SK-N-SH (cell line): Measurements from ENCODE around the gene UBASH3B. TPM values are rescaled to one million over a fixed set of nuclear protein-coding genes. Genes with fewer than 3 reads are reported as not detected.

Experiments used
- CTCF ChIA-PET: fragments of 300-600, 350-600 bp; formaldehyde crosslinking; extraction: SDS; loops from one replicate; lab custom pipeline; 2021; lab: Yijun Ruan, JAX
- POLR2A ChIA-PET: fragments of 350-600 bp; sonication (Branson Sonifier 250); formaldehyde crosslinking; extraction: SDS; loops from one replicate; lab custom pipeline; 2020; ENCODE audit warnings: antibody characterized with exemption, inconsistent platforms; lab: Yijun Ruan, JAX
- DNase-seq: peaks from one replicate; pipeline ENCODE4 v3.0.0; 2012
- H2AFZ ChIP-seq: fragments of 200-600 bp; sonication (generic); 2 replicates; pipeline ENCODE4 v1.8.1; 2016; ENCODE audit warnings: antibody characterized with exemption, mild to moderate bottlenecking, low read depth
- H3F3A ChIP-seq: fragments of 200-600 bp; sonication (generic); replicated peaks from 2 replicates; pipeline ENCODE3; 2016; ENCODE audit warnings: antibody characterized with exemption, mild to moderate bottlenecking; ENCODE audit not compliant: insufficient read depth
- H3K27ac ChIP-seq, 2 experiments: fragments of 200-500 bp in 1 of 2; fragments of 200-600 bp in 1 of 2; sonication (Bioruptor generic) in 1 of 2; sonication (generic), shearing (Covaris generic) in 1 of 2; 2 replicates each; pipeline versions ENCODE4 v1.5.1 to v1.6.1; 2014 to 2016; ENCODE audit warnings: low read depth in 2 of 2, inconsistent platforms in 1 of 2, low read length in 1 of 2, mild to moderate bottlenecking in 1 of 2, mixed read lengths in 1 of 2
- H3K27me3 ChIP-seq: fragments of 200-600 bp; sonication (generic), shearing (Covaris generic); 2 replicates; pipeline ENCODE4 v1.6.1; 2016; ENCODE audit warnings: mixed run types; ENCODE audit not compliant: insufficient read depth
- H3K36me3 ChIP-seq, 2 experiments: fragments of 200-500 bp in 1 of 2; fragments of 200-600 bp in 1 of 2; sonication (Bioruptor generic) in 1 of 2; sonication (generic) in 1 of 2; replicated peaks in 1 of 2; 2 replicates each; pipeline versions ENCODE3 to v1.5.1; 2014 to 2016; ENCODE audit warnings: low read length in 1 of 2, mild to moderate bottlenecking in 1 of 2; ENCODE audit not compliant: insufficient read depth in 2 of 2, control insufficient read depth in 1 of 2
- H3K4me1 ChIP-seq, 2 experiments: fragments of 200-500 bp in 1 of 2; fragments of 200-600 bp in 1 of 2; sonication (Bioruptor generic) in 1 of 2; sonication (generic), shearing (Covaris generic) in 1 of 2; 2 replicates each; pipeline versions ENCODE4 v1.5.1 to v1.6.1; 2014 to 2016; ENCODE audit warnings: low read depth in 1 of 2, low read length in 1 of 2, mixed run types in 1 of 2; ENCODE audit not compliant: insufficient read depth in 2 of 2, control insufficient read depth in 1 of 2
- H3K4me2 ChIP-seq: fragments of 200-600 bp; sonication (generic), shearing (Covaris generic); 2 replicates; pipeline ENCODE4 v1.6.1; 2017; ENCODE audit warnings: mixed run types
- H3K4me3 ChIP-seq, 2 experiments: fragments of 200-500 bp in 1 of 2; fragments of 200-600 bp in 1 of 2; sonication (Bioruptor generic) in 1 of 2; sonication (generic), shearing (Covaris generic) in 1 of 2; 2 replicates each; pipeline versions ENCODE4 v1.5.1 to v1.8.1; 2014 to 2016; ENCODE audit warnings: low read depth in 2 of 2, inconsistent platforms in 1 of 2, low read length in 1 of 2, mild to moderate bottlenecking in 1 of 2, mixed read lengths in 1 of 2, moderate library complexity in 1 of 2
- H3K79me2 ChIP-seq: fragments of 200-600 bp; sonication (generic); 2 replicates; pipeline ENCODE4 v1.8.1; 2017; ENCODE audit warnings: mild to moderate bottlenecking; ENCODE audit not compliant: insufficient read depth
- H3K9ac ChIP-seq: fragments of 200-600 bp; sonication (generic); 2 replicates; pipeline ENCODE4 v1.6.1; 2017; ENCODE audit warnings: mixed run types
- H3K9me2 ChIP-seq: fragments of 200-600 bp; sonication (generic); 2 replicates; pipeline ENCODE4 v1.6.1; 2017; ENCODE audit warnings: mixed run types
- H3K9me3 ChIP-seq: fragments of 200-600 bp; sonication (generic); 2 replicates; pipeline ENCODE4 v1.6.1; 2017; ENCODE audit warnings: mixed run types, mild to moderate bottlenecking, moderate library complexity
- H4K20me1 ChIP-seq: fragments of 200-600 bp; sonication (generic); 2 replicates; pipeline ENCODE4 v1.6.1; 2017; ENCODE audit warnings: mild to moderate bottlenecking, mixed run types; ENCODE audit not compliant: insufficient read depth
- EZH2phosphoT487 ChIP-seq: fragments of 200-600 bp; sonication (generic); IDR thresholded peaks from 2 replicates; pipeline ENCODE4 v1.6.1; 2017; ENCODE audit warnings: low read depth, mixed run types, mild to moderate bottlenecking, antibody characterized with exemption, moderate library complexity, borderline replicate concordance
- FOSL2 ChIP-seq: IDR thresholded peaks from 2 replicates; pipeline ENCODE4 v1.4.0; 2012; ENCODE audit warnings: low read depth, mild to moderate bottlenecking, moderate library complexity, borderline replicate concordance
- GABPA ChIP-seq: IDR thresholded peaks from 2 replicates; pipeline ENCODE4 v1.4.0; 2012; ENCODE audit warnings: low read depth, mild to moderate bottlenecking
- GATA2 ChIP-seq: sonication (generic); formaldehyde crosslinking; IDR thresholded peaks from 2 replicates; pipeline ENCODE4 v1.5.0; 2020; ENCODE audit warnings: mild to moderate bottlenecking, missing genetic modification reagents
- JUND ChIP-seq: IDR thresholded peaks from 2 replicates; pipeline ENCODE4 v1.4.0; 2012
- WGBS: methylation state at CpG from one replicate; pipeline ENCODE4 v1.1.6; 2017; ENCODE audit warnings: low lambda C conversion rate; 5-methylcytosine and 5-hydroxymethylcytosine counted together
- polyA plus RNA-seq, 3 experiments: library from polyadenylated mRNA; depleted of rRNA; stranded (reverse); fragments of >200 nt; gene quantifications; 2 replicates each; pipeline ENCODE4 v1.2.3, GENCODE V29; 2012
- TF ChIP-seq, protein P1 (sequence below): IDR thresholded peaks from 2 replicates; pipeline ENCODE4 v1.6.1; 2012; ENCODE audit warnings: mild to moderate bottlenecking, low read depth, low read length, moderate library complexity
- TF ChIP-seq, protein P2 (sequence below): IDR thresholded peaks from 2 replicates; pipeline ENCODE4 v1.4.0; 2012; ENCODE audit warnings: low read depth, borderline replicate concordance

The UBASH3B gene
- polyA plus RNA-seq, 1 of the 3 experiments (the other 2 are of a cell fraction), result 10.4 TPM

DNA sequence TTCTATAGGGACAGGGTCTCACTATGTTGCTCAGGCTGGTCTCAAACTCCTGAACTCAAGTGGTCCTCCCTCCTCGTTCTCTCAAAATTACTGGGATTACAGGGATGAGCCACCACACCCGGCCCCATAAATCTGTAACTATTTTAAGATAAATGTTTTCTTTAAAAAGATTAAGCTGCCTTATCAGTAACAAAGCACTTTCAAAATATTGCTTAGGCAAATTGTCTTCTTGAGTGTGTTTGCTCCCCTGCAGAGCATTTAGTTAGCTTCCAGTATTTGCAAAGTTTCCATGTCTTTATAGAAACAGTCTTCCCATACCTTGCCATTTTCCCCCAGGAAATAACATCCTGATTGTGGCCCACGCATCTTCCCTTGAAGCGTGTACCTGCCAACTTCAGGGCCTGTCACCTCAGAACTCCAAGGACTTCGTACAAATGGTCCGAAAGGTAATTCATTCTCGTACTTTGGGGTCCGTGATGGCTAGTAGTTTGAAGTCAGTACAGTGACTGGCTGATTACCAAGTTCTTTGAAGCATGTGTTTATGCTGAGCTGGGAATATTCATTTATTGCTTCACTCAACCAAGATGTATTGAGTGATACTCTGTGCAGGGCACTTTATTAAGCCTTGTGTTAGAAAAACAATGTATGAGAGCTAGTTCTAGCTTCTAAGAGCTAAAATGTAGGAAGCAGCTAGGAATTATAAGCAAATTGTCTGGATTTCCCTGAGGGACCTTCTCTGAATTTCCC is 152.4 kb downstream of the UBASH3B start:
- Histone ChIP-seq H2AFZ (no peak overlapping the region), H3K79me2 (no peaks in the 10 kb centered on the region), H4K20me1 (no peaks in the 10 kb centered on the region), H3K9me2 (no peaks in the 10 kb centered on the region), H3K36me3 (peaks cover 0 to 24% of the 10 kb centered on the region in 2 experiments), H3K4me3 (no peak overlapping the region), H3K4me2 (no peak overlapping the region), H3K4me1 (peaks cover 4 to 19% of the 10 kb centered on the region in 2 experiments)
- ChIA-PET POLR2A (no interaction called here), CTCF (interaction anchor here (0.8 to 4.2 kb wide), 9 partner anchors 12 to 230 kb away, joined by 3 to 26 read pairs (median 4); partner anchors contain the start of gene UBASH3B)
- DNase-seq, result no peak
- TF ChIP-seq FOSL2, result no peak
- TF ChIP-seq, all 33 proteins: peak for 0
- no peaks in the 10 kb centered on the region for H3K27me3 ChIP-seq
- 97% methylated on average over 8 of the region's 8 CpGs for WGBS
- H3F3A ChIP-seq, result peaks cover 3% of the 10 kb centered on the region
- no peak overlapping the region for H3K9ac ChIP-seq
- no peaks in the 10 kb centered on the region for H3K9me3 ChIP-seq
- peak overlapping the region in 1 of 2 experiments; percentile 43; a peak in 2 of 4 replicates for H3K27ac ChIP-seq

DNA sequence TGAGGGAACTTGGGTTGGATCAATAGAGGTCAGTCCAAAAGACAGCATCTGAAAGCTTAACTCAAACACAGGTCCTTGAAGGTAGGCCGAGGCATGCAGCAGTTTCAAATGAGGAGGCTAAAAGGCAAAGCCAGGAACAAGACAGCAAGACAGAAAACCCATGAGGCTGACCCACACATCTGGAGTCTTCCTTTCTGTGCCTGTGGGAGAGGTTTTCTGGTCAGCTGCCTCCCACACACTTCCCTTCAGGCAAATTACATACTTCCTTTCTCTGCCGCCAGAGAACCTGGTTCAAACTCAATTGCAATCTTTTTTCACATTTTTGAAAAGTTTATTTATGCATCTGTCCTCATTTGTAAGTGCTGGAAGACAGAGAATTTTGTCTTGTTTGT is 153.0 kb downstream of the UBASH3B start:
- CTCF ChIA-PET, result interaction anchor here (1.0 to 4.2 kb wide), 5 partner anchors 12 to 180 kb away, joined by 3 to 26 read pairs (median 4); partner anchors contain the start of gene UBASH3B
- TF ChIP-seq EZH2phosphoT487 (no peak), GATA2 (CRISPR knock-in tag) (no peak), GABPA (no peak), JUND (no peak)
- TF ChIP-seq, protein P1, sequence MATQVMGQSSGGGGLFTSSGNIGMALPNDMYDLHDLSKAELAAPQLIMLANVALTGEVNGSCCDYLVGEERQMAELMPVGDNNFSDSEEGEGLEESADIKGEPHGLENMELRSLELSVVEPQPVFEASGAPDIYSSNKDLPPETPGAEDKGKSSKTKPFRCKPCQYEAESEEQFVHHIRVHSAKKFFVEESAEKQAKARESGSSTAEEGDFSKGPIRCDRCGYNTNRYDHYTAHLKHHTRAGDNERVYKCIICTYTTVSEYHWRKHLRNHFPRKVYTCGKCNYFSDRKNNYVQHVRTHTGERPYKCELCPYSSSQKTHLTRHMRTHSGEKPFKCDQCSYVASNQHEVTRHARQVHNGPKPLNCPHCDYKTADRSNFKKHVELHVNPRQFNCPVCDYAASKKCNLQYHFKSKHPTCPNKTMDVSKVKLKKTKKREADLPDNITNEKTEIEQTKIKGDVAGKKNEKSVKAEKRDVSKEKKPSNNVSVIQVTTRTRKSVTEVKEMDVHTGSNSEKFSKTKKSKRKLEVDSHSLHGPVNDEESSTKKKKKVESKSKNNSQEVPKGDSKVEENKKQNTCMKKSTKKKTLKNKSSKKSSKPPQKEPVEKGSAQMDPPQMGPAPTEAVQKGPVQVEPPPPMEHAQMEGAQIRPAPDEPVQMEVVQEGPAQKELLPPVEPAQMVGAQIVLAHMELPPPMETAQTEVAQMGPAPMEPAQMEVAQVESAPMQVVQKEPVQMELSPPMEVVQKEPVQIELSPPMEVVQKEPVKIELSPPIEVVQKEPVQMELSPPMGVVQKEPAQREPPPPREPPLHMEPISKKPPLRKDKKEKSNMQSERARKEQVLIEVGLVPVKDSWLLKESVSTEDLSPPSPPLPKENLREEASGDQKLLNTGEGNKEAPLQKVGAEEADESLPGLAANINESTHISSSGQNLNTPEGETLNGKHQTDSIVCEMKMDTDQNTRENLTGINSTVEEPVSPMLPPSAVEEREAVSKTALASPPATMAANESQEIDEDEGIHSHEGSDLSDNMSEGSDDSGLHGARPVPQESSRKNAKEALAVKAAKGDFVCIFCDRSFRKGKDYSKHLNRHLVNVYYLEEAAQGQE, result no peak
- TF ChIP-seq, protein P2, sequence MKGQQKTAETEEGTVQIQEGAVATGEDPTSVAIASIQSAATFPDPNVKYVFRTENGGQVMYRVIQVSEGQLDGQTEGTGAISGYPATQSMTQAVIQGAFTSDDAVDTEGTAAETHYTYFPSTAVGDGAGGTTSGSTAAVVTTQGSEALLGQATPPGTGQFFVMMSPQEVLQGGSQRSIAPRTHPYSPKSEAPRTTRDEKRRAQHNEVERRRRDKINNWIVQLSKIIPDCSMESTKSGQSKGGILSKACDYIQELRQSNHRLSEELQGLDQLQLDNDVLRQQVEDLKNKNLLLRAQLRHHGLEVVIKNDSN, result no peak

More for the DNA sequence above, 153.0 kb downstream of the UBASH3B start:
- Histone ChIP-seq H3K4me1 (peaks cover 4 to 14% of the 10 kb centered on the region in 2 experiments), H3K27ac (peak overlapping the region in 1 of 2 experiments; percentile 43; a peak in 2 of 4 replicates), H3K36me3 (peaks cover 0 to 24% of the 10 kb centered on the region in 2 experiments), H3K9me3 (no peaks in the 10 kb centered on the region), H3K9me2 (no peaks in the 10 kb centered on the region), H3K79me2 (no peaks in the 10 kb centered on the region), H3F3A (peaks cover 3% of the 10 kb centered on the region), H2AFZ (no peak overlapping the region), H3K27me3 (no peaks in the 10 kb centered on the region), H3K4me3 (no peak overlapping the region), H3K9ac (no peak overlapping the region), H3K4me2 (no peak overlapping the region), H4K20me1 (no peaks in the 10 kb centered on the region)
- WGBS, result 71% methylated on average over 2 of the region's 2 CpGs
- POLR2A ChIA-PET, result no interaction called here
- no peak for DNase-seq
